HepG2 (cell line): ENCODE data around the gene KRT73. TPM values are rescaled to one million over a fixed set of nuclear protein-coding genes. Genes with fewer than 3 reads are reported as not detected.

ENCODE experiments used
- ATAC-seq: fragments of 200-7000 bp; cut with Tn5 transposase; 3 replicates; pipeline ENCODE4 v1.9.1; 2020; ENCODE audit warnings: mild to moderate bottlenecking, moderate library complexity
- BruUV-seq: library from RNA; stranded (reverse); fragments of 400-500 nt; replicated peaks from 2 replicates; lab custom pipeline; 2021; lab: Mats Ljungman, UMichigan
- CTCF ChIA-PET: fragments of 300-600 bp; formaldehyde crosslinking; extraction: SDS; loops from one replicate; lab custom pipeline; 2021; ENCODE audit warnings: low total read pairs, inconsistent platforms, low intra/inter-chr PET ratio; lab: Yijun Ruan, JAX
- POLR2A ChIA-PET: fragments of 350-600 bp; sonication (Branson Sonifier 250); formaldehyde crosslinking; loops from one replicate; lab custom pipeline; 2020; ENCODE audit warnings: antibody characterized with exemption, inconsistent platforms; lab: Yijun Ruan, JAX
- DNase-seq: peaks from one replicate; pipeline ENCODE4 v3.0.0-alpha.2; 2015; ENCODE audit warnings: low spot score
- FAIRE-seq: peaks from 3 replicates; lab custom pipeline; 2011; peaks lifted over from hg19 to GRCh38; lab: Jason Lieb, UNC
- H2AFZ ChIP-seq: one replicate; pipeline ENCODE4 v1.6.1; 2011; ENCODE audit warnings: low read length, inconsistent platforms
- H3K27ac ChIP-seq: fragments of 300-600 bp; 3 replicates; pipeline ENCODE4 v1.8.0; 2011; ENCODE audit warnings: mixed run types, mild to moderate bottlenecking, mixed read lengths, low read length, inconsistent platforms; ENCODE audit not compliant: insufficient read depth; ENCODE audit errors: extremely low read length
- H3K27me3 ChIP-seq, 2 experiments: fragments of 200-600 bp in 1 of 2; 2 replicates in 1 of 2; 3 replicates in 1 of 2; pipeline versions ENCODE4 v1.6.0 to v1.8.0; 2011; ENCODE audit warnings: low read length in 2 of 2, mild to moderate bottlenecking in 2 of 2, moderate library complexity in 2 of 2, inconsistent platforms in 1 of 2; ENCODE audit not compliant: insufficient read depth in 2 of 2, control insufficient read depth in 1 of 2
- H3K36me3 ChIP-seq, 2 experiments: fragments of 200-600 bp in 1 of 2; replicated peaks in 1 of 2; 2 replicates in 1 of 2; 3 replicates in 1 of 2; pipeline versions ENCODE4 v1.5.1 to v1.8.0; 2011; ENCODE audit warnings: low read length in 2 of 2, inconsistent platforms in 1 of 2; ENCODE audit not compliant: insufficient read depth in 2 of 2, control insufficient read depth in 1 of 2
- H3K4me1 ChIP-seq: 2 replicates; pipeline ENCODE4 v1.5.1; 2012; ENCODE audit warnings: low read length, inconsistent platforms; ENCODE audit not compliant: insufficient read depth
- H3K4me2 ChIP-seq: 2 replicates; pipeline ENCODE4 v1.6.0; 2011; ENCODE audit warnings: low read depth, low read length, inconsistent platforms
- H3K4me3 ChIP-seq, 3 experiments: fragments of 200-600 bp in 1 of 3; sonication (generic), shearing (Covaris generic) in 1 of 3; replicated peaks in 1 of 3; 2 replicates each; pipeline ENCODE4 v1.5.1; 2011 to 2016; ENCODE audit warnings: low read length in 3 of 3, inconsistent platforms in 2 of 3, low read depth in 2 of 3, mild to moderate bottlenecking in 2 of 3, control low read depth in 1 of 3, mixed read lengths in 1 of 3; ENCODE audit not compliant: insufficient read depth in 1 of 3
- H3K79me2 ChIP-seq: one replicate; pipeline ENCODE4 v1.6.1; 2011; ENCODE audit warnings: low read length, inconsistent platforms; ENCODE audit not compliant: insufficient read depth
- H3K9ac ChIP-seq: 2 replicates; pipeline ENCODE4 v1.6.0; 2011; ENCODE audit warnings: mild to moderate bottlenecking, low read depth, low read length, inconsistent platforms; ENCODE audit not compliant: insufficient read depth
- H3K9me3 ChIP-seq: 2 replicates; pipeline ENCODE4 v1.5.1; 2012; ENCODE audit warnings: mild to moderate bottlenecking, low read length
- H4K20me1 ChIP-seq: 2 replicates; pipeline ENCODE4 v1.6.0; 2011; ENCODE audit warnings: inconsistent platforms, mild to moderate bottlenecking, low read length, moderate library complexity; ENCODE audit not compliant: insufficient read depth
- THRA ChIP-seq: sonication (generic); formaldehyde crosslinking; IDR thresholded peaks from 2 replicates; pipeline ENCODE4 v1.4.0; 2020; ENCODE audit warnings: missing genetic modification reagents, borderline replicate concordance
- ZNF367 ChIP-seq: sonication (generic); formaldehyde crosslinking; IDR thresholded peaks from 2 replicates; pipeline ENCODE4 v1.4.0; 2020; ENCODE audit warnings: missing genetic modification reagents, borderline replicate concordance
- ZNF766 ChIP-seq: sonication (generic); formaldehyde crosslinking; IDR thresholded peaks from 2 replicates; pipeline ENCODE4 v1.5.0; 2020; ENCODE audit warnings: missing genetic modification reagents, borderline replicate concordance
- WGBS: methylation state at CpG from one replicate; pipeline ENCODE4 v1.1.6; 2017; ENCODE audit warnings: low lambda C conversion rate; 5-methylcytosine and 5-hydroxymethylcytosine counted together
- in situ Hi-C: cut with HindIII; loops from 2 replicates; pipeline ENCODE4 v1.10.0; 2017; ENCODE audit warnings: low pct_unique_long_range_greater_than_20kb; ENCODE audit not compliant: extremely low pct_ligation_motif_present
- intact Hi-C: fragments of 100-400 bp; cut with micrococcal nuclease; formaldehyde crosslinking; loops from one replicate; pipeline ENCODE4 v1.10.0; 2022; ENCODE audit not compliant: unreplicated experiment
- polyA plus RNA-seq, 8 experiments: library from polyadenylated mRNA; depleted of rRNA in 3 of 8; stranded (reverse) in 7 of 8; unstranded in 1 of 8; fragments of >200 nt; fragmentation: Illumina TruSeq in 4 of 8; extraction: Trizol in 4 of 8; gene quantifications; 2 replicates each; pipeline versions ENCODE4 v1.2.1 to v1.2.3, GENCODE V29; 2011 to 2016; ENCODE audit warnings: low read depth in 4 of 8, missing spikeins in 1 of 8, mixed read lengths in 1 of 8; ENCODE audit not compliant: insufficient read depth in 1 of 8
- total RNA-seq, 5 experiments: library from RNA; depleted of rRNA; stranded (reverse); fragments of >200 nt; fragmentation: Illumina TruSeq; extraction: Trizol; gene quantifications; 2 replicates each; pipeline ENCODE4 v1.2.3, GENCODE V29; 2016; ENCODE audit warnings: low read depth in 1 of 5
- TF ChIP-seq, protein P1 (sequence below), 2 experiments: sonication (generic) in 1 of 2; formaldehyde crosslinking in 1 of 2; IDR thresholded peaks; 2 replicates each; pipeline versions ENCODE4 v1.4.0 to v1.6.1; 2016 to 2020; ENCODE audit warnings: borderline replicate concordance in 1 of 2, low read depth in 1 of 2, mild to moderate bottlenecking in 1 of 2, missing genetic modification reagents in 1 of 2

Gene KRT73
- total and polyA plus RNA-seq, 2 of the 13 experiments (the other 11 are each of a cell fraction or from before 2014, with no cell fraction given): not detected

- H3K36me3 ChIP-seq: no peaks in the 10 kb centered on the region
- no peak overlapping the region for H3K4me3 ChIP-seq
- intact Hi-C loops: no loop called here
- no peak overlapping the region for H3K27ac ChIP-seq
- DNase-seq (no peak), ATAC-seq (no peak), FAIRE-seq (no peak)
- in situ Hi-C loops: no loop called here
- ChIA-PET POLR2A (no interaction called here), CTCF (no interaction called here)
- H3K79me2 ChIP-seq: no peaks in the 10 kb centered on the region
- no peaks in the 10 kb centered on the region for H3K4me1 ChIP-seq
- no peak overlapping the region for H2AFZ ChIP-seq
- H3K9me3 ChIP-seq: no peaks in the 10 kb centered on the region
- peaks cover 4 to 34% of the 10 kb centered on the region in 2 experiments; a peak in 4 of 5 replicates for H3K27me3 ChIP-seq
- TF ChIP-seq THRA (CRISPR knock-in tag) (no peak), ZNF766 (CRISPR knock-in tag) (no peak), ZNF367 (CRISPR knock-in tag) (no peak)
- TF ChIP-seq, protein P1, sequence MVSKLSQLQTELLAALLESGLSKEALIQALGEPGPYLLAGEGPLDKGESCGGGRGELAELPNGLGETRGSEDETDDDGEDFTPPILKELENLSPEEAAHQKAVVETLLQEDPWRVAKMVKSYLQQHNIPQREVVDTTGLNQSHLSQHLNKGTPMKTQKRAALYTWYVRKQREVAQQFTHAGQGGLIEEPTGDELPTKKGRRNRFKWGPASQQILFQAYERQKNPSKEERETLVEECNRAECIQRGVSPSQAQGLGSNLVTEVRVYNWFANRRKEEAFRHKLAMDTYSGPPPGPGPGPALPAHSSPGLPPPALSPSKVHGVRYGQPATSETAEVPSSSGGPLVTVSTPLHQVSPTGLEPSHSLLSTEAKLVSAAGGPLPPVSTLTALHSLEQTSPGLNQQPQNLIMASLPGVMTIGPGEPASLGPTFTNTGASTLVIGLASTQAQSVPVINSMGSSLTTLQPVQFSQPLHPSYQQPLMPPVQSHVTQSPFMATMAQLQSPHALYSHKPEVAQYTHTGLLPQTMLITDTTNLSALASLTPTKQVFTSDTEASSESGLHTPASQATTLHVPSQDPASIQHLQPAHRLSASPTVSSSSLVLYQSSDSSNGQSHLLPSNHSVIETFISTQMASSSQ (IDR thresholded peaks at IDR 0.05; ENCODE audit: low read depth): no peak
- TF ChIP-seq, protein P1 (CRISPR knock-in tag; IDR thresholded peaks at IDR 0.05; ENCODE audit: borderline replicate concordance): no peak
- no TSS peak for BruUV-seq
- 6% methylated on average over 4 of the region's 6 CpGs for WGBS
- H3K9ac ChIP-seq: no peak overlapping the region
- H4K20me1 ChIP-seq: no peaks in the 10 kb centered on the region
- no peak overlapping the region for H3K4me2 ChIP-seq
These were observed 36.9 kb upstream of the KRT73 start for GRCh38 chr12:52655251-52655650.
